NB4 (cell line): ENCODE results near the gene PCNX4.

ENCODE experiments used
- MYC ChIP-seq: IDR thresholded peaks from 2 replicates; pipeline ENCODE4 v1.6.1; 2011; ENCODE audit warnings: low read depth, low read length
- POLR2A ChIP-seq: IDR thresholded peaks from 2 replicates; pipeline ENCODE4 v1.6.1; 2011; ENCODE audit warnings: mild to moderate bottlenecking; ENCODE audit not compliant: insufficient read length; ENCODE audit errors: extremely low read depth
- TF ChIP-seq, protein P1 (sequence below): IDR thresholded peaks from one replicate; pipeline ENCODE4 v1.5.1; 2012; ENCODE audit warnings: low read depth, low read length
- TF ChIP-seq, protein P2 (sequence below): IDR thresholded peaks from 2 replicates; pipeline ENCODE4 v1.6.1; 2011; ENCODE audit warnings: low read depth, low read length

DNA sequence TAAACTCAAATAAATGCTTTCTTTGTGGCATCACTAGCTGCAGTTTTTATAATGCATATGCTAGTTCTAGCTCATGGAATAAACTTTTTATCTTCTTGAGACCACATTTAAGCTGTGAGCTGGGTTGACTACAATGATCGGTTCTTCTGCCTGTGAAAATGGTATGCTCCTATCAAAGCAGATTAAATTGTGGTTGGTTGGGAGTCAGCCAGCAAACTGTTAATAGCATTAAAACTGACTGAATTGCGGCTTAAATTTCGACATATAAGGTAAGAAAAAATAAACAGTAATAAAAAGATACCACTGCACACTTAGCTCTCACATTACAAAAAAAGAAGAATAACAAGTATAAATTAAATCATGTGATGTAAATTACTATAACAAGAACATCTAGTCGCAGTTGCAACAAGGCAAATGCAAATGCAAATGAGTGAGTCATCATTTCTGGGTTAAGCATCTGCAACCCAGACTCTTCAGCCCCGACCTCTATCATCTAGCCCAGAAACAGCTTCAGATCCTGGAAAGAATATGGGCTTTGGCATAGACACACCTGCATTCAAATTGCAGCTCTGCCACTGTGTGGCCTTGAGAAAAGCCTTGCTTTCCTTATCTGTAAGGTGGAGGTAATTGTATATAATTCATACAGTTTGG lies 93.3 kb downstream of the PCNX4 start:
- TF ChIP-seq POLR2A = no peak
- TF ChIP-seq, protein P1, sequence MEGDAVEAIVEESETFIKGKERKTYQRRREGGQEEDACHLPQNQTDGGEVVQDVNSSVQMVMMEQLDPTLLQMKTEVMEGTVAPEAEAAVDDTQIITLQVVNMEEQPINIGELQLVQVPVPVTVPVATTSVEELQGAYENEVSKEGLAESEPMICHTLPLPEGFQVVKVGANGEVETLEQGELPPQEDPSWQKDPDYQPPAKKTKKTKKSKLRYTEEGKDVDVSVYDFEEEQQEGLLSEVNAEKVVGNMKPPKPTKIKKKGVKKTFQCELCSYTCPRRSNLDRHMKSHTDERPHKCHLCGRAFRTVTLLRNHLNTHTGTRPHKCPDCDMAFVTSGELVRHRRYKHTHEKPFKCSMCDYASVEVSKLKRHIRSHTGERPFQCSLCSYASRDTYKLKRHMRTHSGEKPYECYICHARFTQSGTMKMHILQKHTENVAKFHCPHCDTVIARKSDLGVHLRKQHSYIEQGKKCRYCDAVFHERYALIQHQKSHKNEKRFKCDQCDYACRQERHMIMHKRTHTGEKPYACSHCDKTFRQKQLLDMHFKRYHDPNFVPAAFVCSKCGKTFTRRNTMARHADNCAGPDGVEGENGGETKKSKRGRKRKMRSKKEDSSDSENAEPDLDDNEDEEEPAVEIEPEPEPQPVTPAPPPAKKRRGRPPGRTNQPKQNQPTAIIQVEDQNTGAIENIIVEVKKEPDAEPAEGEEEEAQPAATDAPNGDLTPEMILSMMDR = no peak
- TF ChIP-seq MYC = no peak
- TF ChIP-seq, protein P2, sequence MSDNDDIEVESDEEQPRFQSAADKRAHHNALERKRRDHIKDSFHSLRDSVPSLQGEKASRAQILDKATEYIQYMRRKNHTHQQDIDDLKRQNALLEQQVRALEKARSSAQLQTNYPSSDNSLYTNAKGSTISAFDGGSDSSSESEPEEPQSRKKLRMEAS = no peak
